Measurements from ENCODE around the gene PLXNA2. TPM values are rescaled to one million over a fixed set of nuclear protein-coding genes. Genes with fewer than 3 reads are reported as not detected.

Gene PLXNA2
- polyA plus RNA-seq, 4 donors, result 10.0 to 20.0 (median 15.1) TPM

DNA sequence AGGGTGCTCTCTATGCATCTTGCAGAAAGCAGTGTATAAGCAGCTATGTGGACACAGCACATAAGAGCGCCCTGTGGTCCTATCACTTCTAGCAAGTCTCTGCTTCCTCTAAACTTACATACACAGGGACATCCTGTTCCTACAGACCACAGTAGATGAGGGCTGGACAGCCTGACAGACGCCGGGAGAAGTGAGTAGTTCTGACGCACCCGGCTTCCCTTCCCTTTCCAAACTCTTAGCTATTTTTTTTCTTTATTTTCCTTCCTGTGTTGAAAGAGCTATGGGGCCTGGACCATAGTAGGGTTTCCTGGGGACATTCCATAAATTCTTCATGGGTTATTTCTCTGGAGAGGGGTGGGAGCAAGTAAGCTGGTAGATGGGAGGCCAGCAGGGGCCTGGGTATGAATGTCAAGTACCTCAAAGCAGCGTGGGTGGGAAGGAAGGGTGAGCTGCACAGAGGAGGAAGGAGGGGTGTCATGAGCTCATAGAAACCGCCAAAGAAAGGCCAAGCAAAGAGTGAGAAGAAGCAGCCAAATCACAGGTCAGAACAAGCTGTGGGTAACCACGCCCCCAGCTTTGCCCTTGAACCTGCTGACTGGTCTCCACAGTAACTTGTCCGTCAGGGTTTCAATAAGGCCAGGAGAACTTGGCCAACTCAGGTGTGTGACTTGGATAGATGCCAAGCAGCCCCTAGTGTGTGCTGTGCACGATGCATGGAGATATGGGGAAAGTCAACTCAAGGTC is 36.6 kb downstream of the PLXNA2 start:
- no peak for DNase-seq (ENCODE audit: low read depth in 4 of 4, low spot score in 2 of 4)

DNA sequence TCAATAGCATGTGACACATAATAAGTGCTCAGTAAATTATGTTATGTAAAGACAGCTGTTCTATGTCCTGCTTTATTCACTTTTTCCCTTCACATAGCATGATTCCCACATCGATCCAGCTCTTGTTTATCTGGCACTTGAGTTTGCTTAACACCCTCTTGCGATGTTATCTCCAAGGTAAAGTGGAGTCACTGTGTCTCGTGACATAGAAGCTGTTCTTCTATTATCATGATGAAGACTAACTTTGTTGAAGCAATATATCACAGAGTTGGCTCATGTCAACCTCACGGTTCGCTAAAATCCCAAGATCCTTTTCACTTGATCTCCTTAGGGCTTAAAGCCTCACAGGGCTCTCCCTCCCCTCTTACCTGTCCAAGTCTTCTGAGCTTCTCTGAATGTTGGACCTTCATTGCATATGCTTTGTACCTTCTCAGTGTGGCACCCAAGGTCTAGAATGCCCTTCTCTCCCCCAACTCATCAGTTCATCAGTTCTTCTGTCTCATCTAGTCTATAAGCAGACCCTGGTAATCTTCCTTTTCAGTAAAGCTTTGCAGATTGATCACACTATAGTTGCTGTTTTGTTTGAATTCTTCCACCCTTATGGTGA is 38.0 kb downstream of the PLXNA2 start:
- DNase-seq (ENCODE audit: low read depth in 4 of 4, low spot score in 2 of 4), result no peak

DNA sequence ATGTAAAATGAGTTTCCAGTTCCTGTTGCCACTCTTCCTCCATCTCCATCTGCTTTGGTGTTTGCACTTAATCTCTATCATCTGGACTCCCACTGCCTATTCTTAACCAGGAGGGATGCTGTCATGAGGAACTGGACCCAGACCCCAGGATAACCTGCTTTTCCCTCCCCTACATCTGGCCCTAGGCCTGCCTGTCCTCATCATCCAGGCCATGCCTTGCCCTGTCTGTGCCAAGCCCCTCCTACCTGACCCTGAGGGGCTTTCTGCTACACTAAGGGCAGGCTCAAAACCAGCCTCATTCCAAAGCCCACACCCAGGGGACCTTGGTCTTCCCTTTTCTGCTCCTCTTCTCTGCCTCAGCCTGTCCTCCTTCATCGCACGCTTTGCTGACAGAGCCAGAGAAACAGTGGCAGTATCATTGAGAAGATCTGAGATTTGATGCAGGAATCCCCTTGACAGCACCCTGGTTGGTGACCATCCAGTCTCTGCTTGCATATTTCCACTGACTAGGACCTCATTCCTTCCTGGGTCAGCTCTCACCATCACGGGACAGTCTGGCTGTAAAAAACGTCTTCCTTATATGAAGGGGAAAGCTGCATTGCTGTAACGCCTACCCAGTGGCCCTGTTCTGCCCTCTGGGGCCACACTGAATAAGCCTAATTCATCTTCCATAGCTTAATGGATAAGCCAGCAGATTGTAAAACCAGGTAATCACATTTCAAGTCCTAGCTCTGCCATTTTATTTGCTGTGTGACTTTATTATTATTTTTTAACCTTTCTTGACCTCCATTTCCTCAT is 38.8 kb downstream of the PLXNA2 start:
- DNase-seq (ENCODE audit: low read depth in 4 of 4, low spot score in 2 of 4), result no peak

DNA sequence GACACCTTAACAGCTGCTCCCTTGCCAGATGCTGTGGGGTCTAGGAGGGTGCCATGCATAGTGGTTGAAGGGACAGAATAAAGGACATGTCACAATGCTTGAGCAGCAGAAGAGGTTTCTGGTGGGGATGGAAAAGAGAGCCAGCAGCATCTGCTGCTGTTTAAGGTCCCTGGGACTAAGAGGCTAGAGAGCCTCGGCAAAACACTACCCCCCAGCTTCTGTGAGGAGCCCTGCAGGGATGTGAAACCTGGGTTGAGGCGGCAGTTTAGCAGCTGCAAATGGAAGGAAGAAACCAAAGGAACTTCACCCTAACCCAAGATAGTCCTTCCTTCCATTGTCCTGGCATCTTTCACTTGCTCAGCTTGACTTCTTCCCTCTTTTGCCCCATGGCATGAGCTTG is 39.4 kb downstream of the PLXNA2 start:
- no peak for DNase-seq (ENCODE audit: low read depth in 4 of 4, low spot score in 2 of 4)

DNA sequence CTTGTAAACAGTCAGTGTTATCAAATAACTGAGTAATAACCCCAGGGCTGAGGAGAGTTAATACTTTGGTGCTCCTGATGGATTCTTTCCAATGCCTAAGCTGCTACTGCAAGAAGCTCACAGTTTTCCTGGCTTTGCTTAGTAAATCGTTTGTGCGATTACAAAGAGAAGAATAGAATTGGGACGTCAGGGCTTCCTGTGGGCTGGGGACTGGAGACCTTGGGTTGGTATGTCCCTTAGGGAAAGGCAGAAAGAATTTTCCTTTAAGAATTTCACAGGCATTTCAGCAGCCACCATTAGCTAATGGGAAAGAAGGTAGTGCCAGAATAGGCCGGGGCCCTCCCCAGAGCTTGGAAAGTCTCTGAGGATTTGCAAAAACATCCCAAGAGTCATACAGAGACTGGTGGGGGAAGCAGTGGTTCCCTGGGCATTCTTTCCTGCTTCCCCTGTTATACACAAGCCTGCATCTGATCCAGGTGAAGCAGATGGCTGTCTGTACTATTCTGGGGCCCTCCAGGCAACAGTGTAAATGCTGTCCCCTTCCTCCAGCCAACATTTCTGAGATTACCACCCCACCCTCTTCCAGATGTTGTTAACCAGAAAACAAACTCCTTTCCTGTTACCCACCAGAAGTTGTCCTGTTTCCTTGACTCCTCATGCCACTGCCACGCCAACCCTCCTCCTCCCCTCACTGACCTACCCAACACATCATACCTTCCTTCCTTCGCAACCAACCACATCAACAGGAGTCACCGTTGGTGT is 40.2 kb downstream of the PLXNA2 start:
- no peak for DNase-seq (ENCODE audit: low read depth in 4 of 4, low spot score in 2 of 4)

DNA sequence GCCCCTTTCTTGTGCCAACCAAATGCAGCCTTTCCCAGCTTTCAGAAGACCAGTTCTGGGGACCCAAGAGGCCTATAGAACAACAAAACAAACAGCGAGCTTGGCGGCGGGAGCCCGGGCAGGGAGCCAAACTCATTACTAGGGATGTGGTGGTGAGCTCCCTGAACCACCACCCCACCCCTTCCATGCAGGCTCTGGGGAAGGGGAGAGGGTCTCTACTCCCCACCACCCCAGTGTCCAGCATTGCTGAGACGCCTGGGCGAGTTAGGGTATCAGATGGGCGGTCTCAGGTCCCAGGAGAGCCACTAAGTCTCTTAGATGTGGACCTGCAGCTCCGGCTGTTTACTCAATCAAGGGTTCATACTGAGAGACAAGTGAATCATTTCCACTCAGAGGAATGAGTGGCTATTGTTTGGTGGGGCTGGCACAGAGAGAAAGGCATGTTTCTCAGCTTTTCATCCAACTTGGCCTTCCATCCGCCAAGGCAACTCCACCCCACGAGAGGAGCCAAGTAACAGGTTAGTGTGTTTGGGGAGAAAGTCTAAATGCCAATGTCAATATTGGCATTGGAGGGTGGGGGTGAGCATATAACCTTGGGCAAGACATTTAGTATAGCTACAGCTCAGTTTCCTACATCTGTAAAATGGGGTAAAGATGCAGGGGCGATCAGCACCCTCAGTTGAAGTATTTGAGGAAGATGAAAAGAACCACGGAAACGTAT is 40.9 kb downstream of the PLXNA2 start:
- no peak for DNase-seq (ENCODE audit: low read depth in 4 of 4, low spot score in 2 of 4)

DNA sequence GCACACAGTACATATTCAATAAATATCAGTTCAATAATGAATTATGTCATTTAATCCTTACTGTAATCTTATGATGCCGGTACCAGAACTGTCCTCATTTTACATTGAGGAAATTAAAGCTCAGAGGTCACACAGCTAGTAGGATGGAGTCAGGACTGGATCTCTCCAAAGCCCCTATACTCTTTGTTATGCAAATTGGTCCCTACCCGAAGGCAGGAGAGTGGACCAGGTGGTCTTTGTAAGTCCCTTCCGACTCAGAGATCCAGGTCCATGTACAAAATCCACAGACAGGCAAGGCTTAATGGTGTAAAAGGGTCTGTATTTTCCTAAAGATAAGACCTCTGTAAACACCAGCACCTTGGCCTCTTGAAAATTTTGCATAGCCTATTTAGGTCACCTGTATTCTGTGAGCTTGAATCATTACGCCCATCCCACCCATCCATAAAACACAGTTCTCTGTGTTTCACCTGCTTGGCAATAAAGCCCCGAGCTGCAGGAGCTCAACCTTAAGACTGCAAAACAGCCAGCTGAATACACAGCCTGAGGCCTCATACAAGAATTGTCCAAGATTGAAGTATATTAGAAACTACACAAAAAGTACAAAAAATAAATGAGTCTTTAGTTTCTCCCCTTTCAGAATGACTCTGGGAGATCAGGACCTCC is 41.7 kb downstream of the PLXNA2 start:
- no peak for DNase-seq (ENCODE audit: low read depth in 4 of 4, low spot score in 2 of 4)

DNA sequence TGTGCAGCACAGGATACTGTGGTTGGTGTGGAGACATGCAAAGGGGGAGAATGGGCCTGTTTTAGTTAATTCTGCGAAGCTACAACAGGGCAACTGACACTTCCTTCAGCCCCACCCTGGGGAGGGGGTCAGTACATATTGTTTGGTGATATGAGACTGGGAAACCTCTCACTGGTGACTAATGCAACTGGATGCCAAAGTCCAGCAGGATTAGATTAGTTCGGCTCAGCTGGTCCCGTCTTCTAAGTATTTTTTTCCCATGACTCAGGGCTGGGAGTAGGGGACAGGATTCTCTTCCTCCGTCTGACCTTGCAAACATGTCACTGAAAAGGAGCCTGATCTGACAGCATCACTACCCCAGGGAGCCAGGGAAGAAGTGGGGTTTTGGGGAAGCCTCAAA is 43.0 kb downstream of the PLXNA2 start:
- no peak for DNase-seq (ENCODE audit: low read depth in 4 of 4, low spot score in 2 of 4)

DNA sequence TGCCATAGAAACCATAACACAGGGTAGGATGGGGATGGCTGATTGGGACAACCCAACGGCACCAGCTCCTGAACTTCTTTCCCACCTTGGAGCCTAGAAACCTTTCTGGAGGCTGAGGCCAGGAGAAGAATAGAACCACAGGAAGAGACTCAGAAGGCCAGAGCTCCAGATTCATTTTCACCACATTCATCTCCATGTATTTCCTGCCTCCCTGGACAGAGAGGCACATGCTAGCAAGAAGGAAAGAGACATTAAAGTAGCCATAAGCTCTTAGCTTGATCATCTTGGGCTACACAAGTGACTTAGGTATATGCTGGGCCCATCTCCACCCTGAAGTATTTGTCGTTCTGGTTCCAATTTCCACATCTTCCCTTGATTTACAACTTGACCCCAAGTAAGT is 44.1 kb downstream of the PLXNA2 start:
- no peak for DNase-seq (ENCODE audit: low read depth in 4 of 4, low spot score in 2 of 4)

DNA sequence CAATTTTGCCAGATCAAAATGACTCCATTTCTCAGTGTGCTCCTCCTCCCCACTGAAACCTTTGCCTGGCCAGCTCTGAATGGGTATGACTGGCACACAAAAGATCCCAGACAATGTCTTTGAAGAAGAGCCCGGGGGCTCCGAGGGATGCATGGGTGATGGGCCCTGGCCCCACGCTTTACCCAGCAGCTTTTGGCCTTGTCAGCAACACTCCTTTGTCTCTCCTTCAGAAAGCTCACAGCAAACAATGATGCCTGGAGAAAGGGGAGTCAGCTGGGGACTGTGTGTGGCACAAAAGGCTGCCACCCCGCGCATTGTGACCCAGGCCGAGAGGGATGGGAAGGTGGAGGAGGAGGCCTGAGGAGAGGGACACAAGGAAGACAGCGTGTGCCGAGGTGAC is 45.9 kb downstream of the PLXNA2 start:
- DNase-seq (ENCODE audit: low read depth in 4 of 4, low spot score in 2 of 4), result no peak

DNA sequence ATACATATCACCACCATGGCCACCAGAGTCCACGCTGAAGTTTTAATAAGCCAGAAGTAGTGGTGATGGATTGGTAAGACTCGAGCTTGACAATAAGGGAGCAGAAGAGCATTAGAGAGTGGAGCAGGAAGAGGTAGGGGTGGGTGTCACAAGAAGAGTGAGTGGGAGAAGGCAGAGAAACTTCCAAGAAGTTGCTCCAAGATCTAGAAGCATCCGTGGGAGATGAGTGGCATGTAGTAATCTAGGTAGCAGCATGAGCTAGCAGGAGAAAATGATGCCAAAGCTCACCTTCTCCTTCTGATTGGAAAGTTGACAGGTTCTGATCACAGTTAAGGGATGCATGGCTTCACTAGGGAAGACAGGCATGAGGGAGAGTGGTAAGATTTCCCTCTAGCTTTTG is 49.2 kb downstream of the PLXNA2 start:
- DNase-seq (ENCODE audit: low read depth in 4 of 4, low spot score in 2 of 4), result no peak

DNA sequence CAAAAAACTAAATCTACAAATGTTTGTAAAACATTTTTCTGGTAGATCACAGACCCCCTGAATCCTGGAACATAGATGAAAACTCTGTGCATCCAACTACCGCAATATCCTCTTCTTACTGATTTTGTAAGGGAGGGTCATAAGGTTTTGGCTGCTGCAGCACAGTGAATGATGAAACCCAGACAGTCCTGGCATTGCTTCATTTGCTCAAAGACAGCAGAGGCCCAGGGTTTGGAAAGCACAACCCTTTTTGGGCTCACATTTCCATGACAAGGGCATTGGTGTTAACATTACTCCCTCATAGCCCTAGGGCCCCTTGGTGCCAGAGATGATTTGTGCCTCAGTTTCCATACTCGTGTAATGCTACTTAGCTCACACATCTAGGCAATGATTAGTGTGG is 51.2 kb downstream of the PLXNA2 start:
- DNase-seq (ENCODE audit: low read depth in 4 of 4, low spot score in 2 of 4), result no peak

DNA sequence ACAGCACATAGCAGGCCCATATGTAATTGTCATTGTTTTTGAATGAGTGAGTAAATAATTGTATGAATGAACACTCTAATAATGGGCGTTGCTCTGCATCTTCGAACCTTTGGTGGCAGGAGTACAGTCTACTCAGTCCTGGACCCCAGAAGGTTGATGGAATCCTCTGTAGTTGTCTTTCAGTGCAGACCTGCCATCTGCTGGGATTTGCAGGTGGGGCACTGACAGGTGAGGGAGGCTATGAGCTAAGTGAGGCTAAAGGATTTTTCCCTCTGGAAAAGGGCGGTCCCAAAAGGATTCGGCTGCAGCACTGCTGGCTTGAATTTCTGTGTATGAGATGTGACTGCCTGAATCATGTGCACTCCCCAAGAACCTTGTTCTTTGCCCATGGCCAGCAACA is 53.4 kb downstream of the PLXNA2 start:
- DNase-seq (ENCODE audit: low read depth in 4 of 4, low spot score in 2 of 4), result no peak

DNA sequence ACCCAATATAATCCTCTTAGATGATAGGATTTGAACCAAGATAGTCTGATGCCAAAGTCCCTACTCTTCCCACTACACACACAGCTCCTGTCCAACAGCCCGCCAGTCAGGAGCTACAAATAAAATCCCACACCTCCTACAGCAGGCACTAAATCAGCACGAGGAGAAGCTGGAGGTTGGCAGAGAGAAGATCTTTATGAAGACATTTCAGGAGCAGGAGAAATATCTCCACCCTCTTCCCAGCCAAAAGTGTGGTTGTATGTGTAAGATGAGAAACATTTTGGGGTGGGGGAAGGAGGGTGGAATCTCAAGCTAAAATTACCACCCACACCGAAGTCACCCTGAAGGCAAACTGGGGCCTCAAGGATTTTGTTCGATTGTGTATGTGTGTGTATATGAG is 54.5 kb downstream of the PLXNA2 start:
- DNase-seq (ENCODE audit: low read depth in 4 of 4, low spot score in 2 of 4), result no peak

DNA sequence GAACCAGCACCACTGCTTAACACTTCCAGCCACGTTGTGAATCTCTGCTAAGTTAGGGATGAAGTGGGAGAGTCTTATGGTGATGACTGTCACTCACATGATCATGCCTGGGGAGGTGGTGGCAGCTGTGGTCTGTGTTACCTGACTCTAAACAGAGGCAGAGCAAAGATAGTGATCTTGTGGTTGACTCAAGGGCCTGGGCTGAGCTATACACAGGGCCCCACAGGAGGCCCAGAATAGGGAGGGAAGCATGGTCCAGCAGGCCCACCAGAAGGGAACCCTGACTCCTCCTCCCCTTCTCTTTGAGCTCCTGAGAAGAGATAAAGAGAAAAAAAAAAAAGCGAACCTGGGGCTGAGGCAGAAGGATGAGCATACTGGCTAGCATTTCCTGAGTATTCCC is 55.0 kb downstream of the PLXNA2 start:
- no peak for DNase-seq (ENCODE audit: low read depth in 4 of 4, low spot score in 2 of 4)

DNA sequence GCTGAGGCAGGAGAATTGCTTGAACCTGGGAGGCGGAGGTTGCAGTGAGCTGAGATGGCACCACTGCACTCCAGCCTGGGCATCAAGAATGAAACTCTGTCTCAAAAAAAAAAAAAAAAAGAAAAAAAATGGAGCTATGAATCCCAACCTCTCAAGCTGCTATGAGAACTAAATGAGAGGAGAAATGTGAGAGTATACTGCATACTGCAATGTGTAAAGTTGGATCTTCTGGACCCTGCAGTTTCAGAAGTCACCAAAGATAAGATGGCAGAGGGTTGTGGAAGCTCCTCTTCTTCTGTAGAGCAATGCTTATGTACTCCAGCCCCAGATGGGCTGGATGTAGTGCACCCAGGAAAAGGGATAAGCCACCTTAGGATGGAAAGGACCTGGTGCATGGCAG is 55.6 kb downstream of the PLXNA2 start:
- DNase-seq (ENCODE audit: low read depth in 4 of 4, low spot score in 2 of 4), result no peak

DNA sequence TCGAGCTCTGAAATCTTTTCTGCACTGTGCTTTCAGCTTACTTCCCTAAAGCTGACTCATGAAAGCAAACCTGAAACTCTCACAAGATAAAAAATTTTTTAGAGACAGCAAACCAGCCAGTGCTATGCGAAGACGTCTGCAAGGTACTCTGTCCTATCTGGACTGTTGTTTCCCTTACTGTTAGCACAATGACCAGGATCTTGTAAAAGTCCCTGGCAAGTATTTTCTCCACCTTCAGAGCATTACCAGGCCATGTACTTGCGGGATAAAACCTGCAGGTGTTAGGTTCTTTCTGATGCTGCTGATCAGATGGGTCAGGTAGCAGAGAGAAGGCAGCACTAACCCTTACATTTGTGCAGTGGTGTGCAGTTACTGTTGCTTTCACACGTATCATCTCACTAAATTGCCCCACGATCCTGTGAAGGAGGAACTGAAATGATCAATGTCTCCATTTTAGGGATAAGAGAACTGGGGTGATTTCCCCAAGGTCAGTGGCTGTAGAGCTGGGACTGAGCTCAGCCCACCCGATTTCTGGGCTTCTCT is 56.6 kb downstream of the PLXNA2 start:
- no peak for DNase-seq (ENCODE audit: low read depth in 4 of 4, low spot score in 2 of 4)

DNA sequence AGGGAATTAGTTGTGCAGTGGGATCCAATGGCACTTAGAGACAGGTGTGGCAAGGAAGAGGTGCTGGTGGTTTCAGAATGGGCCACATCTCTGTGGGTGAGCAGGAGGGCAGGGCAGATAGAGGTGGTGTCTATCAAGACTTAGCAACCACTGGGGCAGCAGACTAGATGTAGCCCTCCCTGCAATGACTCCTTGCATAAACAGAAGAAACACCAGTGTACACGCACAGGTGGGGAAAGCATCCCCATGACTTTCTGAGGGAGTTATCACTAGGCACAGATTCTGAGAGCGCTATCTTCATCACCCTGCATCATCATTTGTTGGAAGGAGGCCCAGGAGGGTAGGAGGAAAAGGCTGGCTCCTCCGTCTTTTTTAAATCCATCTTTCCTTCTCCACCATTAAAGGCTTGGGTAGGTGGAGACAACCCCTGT is 58.4 kb downstream of the PLXNA2 start:
- DNase-seq (ENCODE audit: low read depth in 4 of 4, low spot score in 2 of 4), result no peak

DNA sequence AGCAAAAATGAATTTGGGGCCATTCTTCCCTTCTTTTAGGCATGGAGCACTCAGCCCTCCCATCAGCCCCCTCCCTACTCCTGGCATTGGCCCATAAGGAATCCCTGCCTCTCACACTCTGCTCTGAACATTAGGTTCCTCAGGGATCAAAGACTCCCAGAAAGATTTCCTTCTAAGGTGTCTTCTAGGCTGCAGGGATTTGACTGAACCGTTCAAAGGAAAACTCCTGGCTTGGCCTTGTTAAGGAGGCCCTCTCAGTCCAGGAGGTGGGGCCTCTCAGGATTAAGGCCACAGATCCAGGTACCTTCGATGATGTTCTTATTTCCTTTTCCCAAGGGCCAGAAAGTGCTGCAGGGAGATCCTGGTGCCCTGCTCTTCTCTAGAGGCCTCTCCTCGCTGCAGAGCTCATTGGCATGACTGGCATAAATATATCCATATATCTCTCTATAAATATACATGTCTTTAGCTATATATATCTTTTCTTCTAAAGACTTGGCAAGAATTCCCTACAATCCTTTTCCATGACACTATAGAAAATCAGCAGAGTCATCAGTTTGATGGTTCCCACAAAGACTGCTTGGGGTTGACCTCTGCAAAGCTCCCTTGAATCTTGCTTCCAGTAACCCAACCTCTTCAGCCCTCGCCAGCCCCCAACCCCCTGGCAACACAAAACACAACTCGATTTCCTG is 59.1 kb downstream of the PLXNA2 start:
- no peak for DNase-seq (ENCODE audit: low read depth in 4 of 4, low spot score in 2 of 4)

Data from left renal cortex interstitium (tissue), 4 donors.